ENCODE measurements around the gene CHRNB2.

CHRNB2 gene

DNA sequence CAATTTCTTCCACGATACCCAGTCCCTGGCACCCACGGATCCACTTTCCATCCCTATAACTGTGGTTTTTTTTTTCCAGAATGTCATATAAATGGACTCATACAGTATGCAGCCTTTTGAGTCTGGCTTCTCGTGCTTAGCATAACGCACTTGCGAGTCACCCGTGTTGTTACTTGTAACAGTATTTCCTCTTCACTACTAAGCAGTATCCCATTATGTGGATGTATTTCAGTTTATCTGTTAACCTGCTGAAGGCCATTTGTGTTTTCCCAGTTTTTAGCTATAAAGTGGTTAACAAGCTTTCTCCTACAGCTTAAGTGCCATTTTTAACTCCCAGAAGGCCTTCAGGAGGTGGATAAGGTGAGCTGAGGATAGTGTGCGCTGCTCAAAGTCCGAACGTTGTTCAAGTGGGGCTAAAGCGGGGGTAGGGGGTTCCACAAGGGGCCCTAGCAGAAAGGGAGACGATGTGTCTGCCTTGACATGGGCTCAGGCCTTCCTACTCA lies 39.6 kb downstream of the CHRNB2 start:
- Histone ChIP-seq H3K4me2 (ENCODE audit: low read length) (peak overlapping the region; percentile 89), H3K9ac (ENCODE audit: low read length) (peak overlapping the region; percentile 90), H3K4me3 (ENCODE audit: low read length) (peak overlapping the region; percentile 87), H2BK120ac (ENCODE audit: low read depth, low read length) (no peak overlapping the region), H3K4ac (ENCODE audit: low read depth, low read length) (peak overlapping the region; percentile 1), H2BK15ac (replicated peaks; ENCODE audit: low read depth) (no peak overlapping the region), H3K27me3 (ENCODE audit: insufficient read depth, low read length, poor library complexity) (no peaks in the 10 kb centered on the region), H3K36me3 (ENCODE audit: control insufficient read depth, insufficient read depth, low read length) (no peaks in the 10 kb centered on the region), H3K79me1 (ENCODE audit: low read length) (peaks cover 31% of the 10 kb centered on the region), H3K27ac (ENCODE audit: low read depth, low read length) (peak overlapping the region; percentile 84), H4K8ac (ENCODE audit: low read depth, low read length) (no peak overlapping the region), H3K79me2 (ENCODE audit: control insufficient read depth, insufficient read depth, low read length) (peaks cover 59% of the 10 kb centered on the region), H3K4me1 (ENCODE audit: control insufficient read depth, low read depth, low read length) (peaks cover 23% of the 10 kb centered on the region), H4K5ac (ENCODE audit: low read length) (no peak overlapping the region), H3K18ac (ENCODE audit: low read length) (peak overlapping the region; percentile 47), H3K23ac (ENCODE audit: low read length) (no peak overlapping the region), H2BK5ac (ENCODE audit: low read length) (peak overlapping the region; percentile 85), H3K56ac (ENCODE audit: low read length) (peak overlapping the region; percentile 99), H2AK5ac (ENCODE audit: low read length) (no peak overlapping the region)
- WGBS (ENCODE audit: extremely low coverage, insufficient coverage, low lambda C conversion rate): no CpG with 5 or more reads among the region's 11 CpGs
- DNase-seq: peak; percentile 43

DNA sequence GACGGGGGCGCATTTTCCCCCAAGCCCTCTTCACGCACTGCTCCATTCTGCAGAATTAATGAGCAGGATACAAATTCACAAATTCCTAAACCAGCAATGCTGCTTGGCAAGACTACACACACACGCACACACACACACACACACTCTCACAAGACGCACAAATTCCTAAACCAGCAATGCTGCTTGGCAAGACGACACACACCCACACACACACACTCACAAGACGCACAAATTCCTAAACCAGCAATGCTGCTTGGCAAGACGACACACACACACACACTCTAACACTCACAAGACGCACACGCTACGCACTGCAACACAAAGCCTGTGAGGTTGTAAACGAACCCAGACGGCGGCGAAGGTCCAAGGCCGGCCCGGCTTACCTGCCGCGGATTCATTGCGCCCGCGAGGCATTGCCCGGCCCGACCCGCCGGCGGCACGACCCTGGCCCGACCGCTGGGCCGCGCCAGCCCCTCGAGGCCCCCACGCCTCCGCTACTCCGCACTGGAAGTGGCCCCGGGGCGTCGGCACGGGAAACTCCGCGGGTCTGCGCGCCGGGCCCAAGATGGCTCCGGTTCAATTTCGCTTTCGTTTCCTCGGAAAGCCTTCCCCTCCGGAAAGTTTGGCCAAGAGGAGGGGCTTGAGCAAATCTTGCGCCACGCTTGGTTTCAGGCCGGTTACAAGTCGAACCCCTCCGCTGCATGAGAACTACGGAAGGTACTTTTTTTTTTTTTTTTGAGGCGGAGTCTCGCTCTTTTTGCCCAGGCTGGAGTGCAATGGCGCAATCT lies 40.2 kb downstream of the CHRNB2 start, which contains the start of gene ADAR:
TSS of gene ADAR (minus strand) at position 578 of the 788 bp plus-strand sequence. CDS start at position 398, 180 bp downstream.
- peaks cover 31% of the 10 kb centered on the region for H3K79me1 ChIP-seq (ENCODE audit: low read length)
- no CpG with 5 or more reads among the region's 59 CpGs for WGBS (ENCODE audit: extremely low coverage, insufficient coverage, low lambda C conversion rate)
- H3K36me3 ChIP-seq (ENCODE audit: control insufficient read depth, insufficient read depth, low read length): no peaks in the 10 kb centered on the region
- no peak within 1 kb of the TSS for H4K5ac ChIP-seq (ENCODE audit: low read length)
- peaks cover 54% of the 10 kb centered on the region for H3K79me2 ChIP-seq (ENCODE audit: control insufficient read depth, insufficient read depth, low read length)
- H2AK5ac ChIP-seq (ENCODE audit: low read length): peak within 1 kb of the TSS; percentile 64
- H3K18ac ChIP-seq (ENCODE audit: low read length): peak within 1 kb of the TSS; percentile 47
- peak within 1 kb of the TSS; percentile 77 for H3K4ac ChIP-seq (ENCODE audit: low read depth, low read length)
- no peak within 1 kb of the TSS for H2BK15ac ChIP-seq (replicated peaks; ENCODE audit: low read depth)
- H3K4me3 ChIP-seq (ENCODE audit: low read length): peak within 1 kb of the TSS; percentile 87
- H3K23ac ChIP-seq (ENCODE audit: low read length): peak within 1 kb of the TSS; percentile 69
- no peak within 1 kb of the TSS for H2BK120ac ChIP-seq (ENCODE audit: low read depth, low read length)
- H3K4me1 ChIP-seq (ENCODE audit: control insufficient read depth, low read depth, low read length): peaks cover 23% of the 10 kb centered on the region
- no peaks in the 10 kb centered on the region for H3K27me3 ChIP-seq (ENCODE audit: insufficient read depth, low read length, poor library complexity)
- H3K56ac ChIP-seq (ENCODE audit: low read length): peak within 1 kb of the TSS; percentile 99
- H4K8ac ChIP-seq (ENCODE audit: low read depth, low read length): peak within 1 kb of the TSS; percentile 91
- H3K4me2 ChIP-seq (ENCODE audit: low read length): peak within 1 kb of the TSS; percentile 89
- peak within 1 kb of the TSS; percentile 84 for H3K27ac ChIP-seq (ENCODE audit: low read depth, low read length)
- DNase-seq: peak; percentile 96
- H3K9ac ChIP-seq (ENCODE audit: low read length): peak within 1 kb of the TSS; percentile 90
- peak within 1 kb of the TSS; percentile 85 for H2BK5ac ChIP-seq (ENCODE audit: low read length)

DNA sequence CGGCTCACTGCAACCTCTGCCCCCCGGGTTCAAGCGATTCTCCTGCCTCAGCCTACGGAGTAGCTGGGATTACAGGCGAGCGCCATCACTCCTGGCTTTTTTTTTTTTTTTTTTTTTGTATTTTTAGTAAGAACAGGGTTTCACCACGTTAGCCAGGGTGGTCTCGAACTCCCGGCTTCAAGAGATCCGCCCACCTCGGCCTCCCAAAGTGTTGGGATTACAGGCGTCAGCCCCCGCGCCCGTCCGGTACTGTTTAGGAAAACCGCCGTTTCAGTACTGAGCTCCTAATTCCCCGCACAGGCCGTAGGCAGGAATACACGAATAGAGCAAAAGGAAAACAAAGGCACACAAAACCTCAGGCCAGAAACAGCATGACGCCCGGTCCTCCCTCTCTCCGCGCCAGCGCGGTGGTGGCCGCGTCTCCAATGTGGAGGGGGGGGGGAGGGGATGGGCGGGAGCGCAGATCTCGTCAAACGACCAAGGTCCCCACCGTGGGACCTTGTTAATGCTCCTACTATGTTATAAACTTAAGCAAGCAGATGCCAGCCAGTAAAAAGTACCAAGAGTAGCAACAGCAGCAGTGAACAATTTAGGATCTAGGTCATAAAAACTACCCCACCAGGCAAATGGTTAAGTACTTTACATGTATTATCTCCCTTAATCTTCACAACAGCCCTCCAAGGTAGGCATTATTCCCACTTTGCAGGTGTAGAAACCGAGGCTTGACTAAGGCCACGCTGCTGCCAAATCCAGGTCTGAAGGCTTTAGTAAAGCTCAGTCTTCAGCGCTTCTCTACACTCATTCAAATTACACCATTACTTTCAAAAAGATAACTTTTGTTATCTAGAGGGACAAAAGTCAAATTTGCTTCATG lies 41.1 kb downstream of the CHRNB2 start:
- no peaks in the 10 kb centered on the region for H3K36me3 ChIP-seq (ENCODE audit: control insufficient read depth, insufficient read depth, low read length)
- H3K4ac ChIP-seq (ENCODE audit: low read depth, low read length): peak overlapping the region; percentile 77
- no peaks in the 10 kb centered on the region for H3K27me3 ChIP-seq (ENCODE audit: insufficient read depth, low read length, poor library complexity)
- no peak overlapping the region for H2BK15ac ChIP-seq (replicated peaks; ENCODE audit: low read depth)
- no peak overlapping the region for H3K23ac ChIP-seq (ENCODE audit: low read length)
- H3K4me3 ChIP-seq (ENCODE audit: low read length): no peak overlapping the region
- H4K8ac ChIP-seq (ENCODE audit: low read depth, low read length): peak overlapping the region; percentile 91
- no peak overlapping the region for H2BK5ac ChIP-seq (ENCODE audit: low read length)
- no peak overlapping the region for H2BK120ac ChIP-seq (ENCODE audit: low read depth, low read length)
- H4K5ac ChIP-seq (ENCODE audit: low read length): no peak overlapping the region
- H3K27ac ChIP-seq (ENCODE audit: low read depth, low read length): peak overlapping the region; percentile 84
- H3K79me2 ChIP-seq (ENCODE audit: control insufficient read depth, insufficient read depth, low read length): peaks cover 49% of the 10 kb centered on the region
- WGBS (ENCODE audit: extremely low coverage, insufficient coverage, low lambda C conversion rate): no CpG with 5 or more reads among the region's 37 CpGs
- peaks cover 23% of the 10 kb centered on the region for H3K4me1 ChIP-seq (ENCODE audit: control insufficient read depth, low read depth, low read length)
- peaks cover 25% of the 10 kb centered on the region for H3K79me1 ChIP-seq (ENCODE audit: low read length)
- no peak overlapping the region for H2AK5ac ChIP-seq (ENCODE audit: low read length)
- peak overlapping the region; percentile 90 for H3K9ac ChIP-seq (ENCODE audit: low read length)
- peak; percentile 90 for DNase-seq
- peak overlapping the region; percentile 47 for H3K18ac ChIP-seq (ENCODE audit: low read length)
- H3K56ac ChIP-seq (ENCODE audit: low read length): peak overlapping the region; percentile 99
- peak overlapping the region; percentile 25 for H3K4me2 ChIP-seq (ENCODE audit: low read length)

DNA sequence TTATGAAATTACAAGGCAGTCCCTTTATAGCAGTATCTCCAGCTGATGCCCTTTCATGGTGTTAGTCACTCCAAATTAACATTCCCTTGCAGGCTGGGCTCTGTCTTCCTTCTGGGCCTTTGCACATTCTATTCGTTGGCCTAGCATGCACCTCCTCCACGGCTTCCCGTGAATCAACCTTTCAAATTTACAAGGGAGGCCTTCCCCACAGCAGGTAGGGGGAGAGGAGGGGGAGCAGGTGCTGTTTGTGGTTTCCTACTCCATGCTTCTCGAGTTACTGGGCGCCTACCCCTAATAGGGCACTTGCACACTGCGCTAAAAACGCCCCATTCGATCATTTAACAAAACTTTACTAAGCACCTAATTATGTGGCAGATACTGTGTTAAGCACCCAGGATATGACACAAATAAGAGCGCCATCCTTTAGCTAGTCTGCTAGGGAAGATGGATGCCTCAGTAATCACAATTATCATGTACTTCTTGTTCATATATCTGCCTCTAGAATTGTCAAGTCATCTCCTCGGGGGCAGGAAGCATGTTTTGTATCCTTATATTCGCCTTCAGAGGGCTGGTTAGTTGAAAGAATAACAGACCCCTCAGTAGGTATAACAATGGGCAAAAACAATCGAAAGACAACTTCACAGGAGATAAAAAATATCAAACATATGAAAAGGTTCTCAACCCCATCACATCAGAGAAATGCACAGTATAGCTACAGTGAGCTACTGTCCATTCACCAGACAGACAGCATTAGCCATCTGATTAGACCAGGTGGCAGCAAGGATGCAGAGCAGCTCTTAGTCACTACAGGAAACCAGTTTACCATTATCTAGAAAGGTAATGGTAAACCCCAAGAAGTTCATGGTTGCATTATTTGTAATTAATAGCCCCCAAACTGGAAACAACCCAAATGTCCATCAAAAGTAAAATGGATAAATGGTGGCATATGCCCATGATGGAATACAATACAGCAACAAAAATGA lies 42.1 kb downstream of the CHRNB2 start:
- H3K4me2 ChIP-seq (ENCODE audit: low read length): no peak overlapping the region
- WGBS (ENCODE audit: extremely low coverage, insufficient coverage, low lambda C conversion rate): no CpG with 5 or more reads among the region's 12 CpGs
- no peak overlapping the region for H2BK5ac ChIP-seq (ENCODE audit: low read length)
- no peak overlapping the region for H2AK5ac ChIP-seq (ENCODE audit: low read length)
- H4K8ac ChIP-seq (ENCODE audit: low read depth, low read length): no peak overlapping the region
- no peaks in the 10 kb centered on the region for H3K36me3 ChIP-seq (ENCODE audit: control insufficient read depth, insufficient read depth, low read length)
- no peaks in the 10 kb centered on the region for H3K27me3 ChIP-seq (ENCODE audit: insufficient read depth, low read length, poor library complexity)
- no peak overlapping the region for H3K4me3 ChIP-seq (ENCODE audit: low read length)
- H4K5ac ChIP-seq (ENCODE audit: low read length): no peak overlapping the region
- no peak overlapping the region for H2BK120ac ChIP-seq (ENCODE audit: low read depth, low read length)
- peaks cover 45% of the 10 kb centered on the region for H3K79me2 ChIP-seq (ENCODE audit: control insufficient read depth, insufficient read depth, low read length)
- H3K9ac ChIP-seq (ENCODE audit: low read length): no peak overlapping the region
- H3K79me1 ChIP-seq (ENCODE audit: low read length): peaks cover 26% of the 10 kb centered on the region
- H3K4ac ChIP-seq (ENCODE audit: low read depth, low read length): no peak overlapping the region
- no peak overlapping the region for H2BK15ac ChIP-seq (replicated peaks; ENCODE audit: low read depth)
- peak overlapping the region; percentile 9 for H3K56ac ChIP-seq (ENCODE audit: low read length)
- peak overlapping the region; percentile 75 for H3K27ac ChIP-seq (ENCODE audit: low read depth, low read length)
- peaks cover 24% of the 10 kb centered on the region for H3K4me1 ChIP-seq (ENCODE audit: control insufficient read depth, low read depth, low read length)
- no peak overlapping the region for H3K18ac ChIP-seq (ENCODE audit: low read length)
- peak; percentile 86 for DNase-seq
- H3K23ac ChIP-seq (ENCODE audit: low read length): no peak overlapping the region
